Measurements from ENCODE around the gene STON1.

STON1 gene

DNA sequence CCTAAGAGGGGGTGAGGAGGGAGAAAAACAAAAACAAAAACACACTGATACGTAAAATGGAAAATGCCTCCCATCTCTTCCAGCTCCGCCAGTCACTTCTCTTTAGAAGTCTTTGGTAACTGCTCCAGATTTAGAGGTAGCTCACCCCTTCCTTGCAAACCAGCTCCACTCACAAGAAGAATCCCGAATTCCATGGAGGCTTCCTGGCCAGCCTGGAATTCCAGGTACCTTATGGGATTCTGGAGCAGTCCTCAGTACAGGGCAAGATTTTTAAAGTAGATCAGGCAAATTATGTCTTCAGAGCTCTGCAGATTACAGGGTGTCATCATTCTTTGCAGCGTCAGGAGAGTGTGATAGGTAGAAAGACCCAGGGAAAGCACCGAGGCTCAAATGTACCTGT lies 4.8 kb downstream of the STON1 start:
- TF ChIP-seq, protein P1, sequence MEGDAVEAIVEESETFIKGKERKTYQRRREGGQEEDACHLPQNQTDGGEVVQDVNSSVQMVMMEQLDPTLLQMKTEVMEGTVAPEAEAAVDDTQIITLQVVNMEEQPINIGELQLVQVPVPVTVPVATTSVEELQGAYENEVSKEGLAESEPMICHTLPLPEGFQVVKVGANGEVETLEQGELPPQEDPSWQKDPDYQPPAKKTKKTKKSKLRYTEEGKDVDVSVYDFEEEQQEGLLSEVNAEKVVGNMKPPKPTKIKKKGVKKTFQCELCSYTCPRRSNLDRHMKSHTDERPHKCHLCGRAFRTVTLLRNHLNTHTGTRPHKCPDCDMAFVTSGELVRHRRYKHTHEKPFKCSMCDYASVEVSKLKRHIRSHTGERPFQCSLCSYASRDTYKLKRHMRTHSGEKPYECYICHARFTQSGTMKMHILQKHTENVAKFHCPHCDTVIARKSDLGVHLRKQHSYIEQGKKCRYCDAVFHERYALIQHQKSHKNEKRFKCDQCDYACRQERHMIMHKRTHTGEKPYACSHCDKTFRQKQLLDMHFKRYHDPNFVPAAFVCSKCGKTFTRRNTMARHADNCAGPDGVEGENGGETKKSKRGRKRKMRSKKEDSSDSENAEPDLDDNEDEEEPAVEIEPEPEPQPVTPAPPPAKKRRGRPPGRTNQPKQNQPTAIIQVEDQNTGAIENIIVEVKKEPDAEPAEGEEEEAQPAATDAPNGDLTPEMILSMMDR (IDR thresholded peaks at IDR 0.05; ENCODE audit: control insufficient read depth, extremely low read depth, insufficient read depth) = no peak
- DNase-seq (ENCODE audit: low read depth) = no peak
- H3K4me3 ChIP-seq (ENCODE audit: low read depth, low read length) = no peak overlapping the region

DNA sequence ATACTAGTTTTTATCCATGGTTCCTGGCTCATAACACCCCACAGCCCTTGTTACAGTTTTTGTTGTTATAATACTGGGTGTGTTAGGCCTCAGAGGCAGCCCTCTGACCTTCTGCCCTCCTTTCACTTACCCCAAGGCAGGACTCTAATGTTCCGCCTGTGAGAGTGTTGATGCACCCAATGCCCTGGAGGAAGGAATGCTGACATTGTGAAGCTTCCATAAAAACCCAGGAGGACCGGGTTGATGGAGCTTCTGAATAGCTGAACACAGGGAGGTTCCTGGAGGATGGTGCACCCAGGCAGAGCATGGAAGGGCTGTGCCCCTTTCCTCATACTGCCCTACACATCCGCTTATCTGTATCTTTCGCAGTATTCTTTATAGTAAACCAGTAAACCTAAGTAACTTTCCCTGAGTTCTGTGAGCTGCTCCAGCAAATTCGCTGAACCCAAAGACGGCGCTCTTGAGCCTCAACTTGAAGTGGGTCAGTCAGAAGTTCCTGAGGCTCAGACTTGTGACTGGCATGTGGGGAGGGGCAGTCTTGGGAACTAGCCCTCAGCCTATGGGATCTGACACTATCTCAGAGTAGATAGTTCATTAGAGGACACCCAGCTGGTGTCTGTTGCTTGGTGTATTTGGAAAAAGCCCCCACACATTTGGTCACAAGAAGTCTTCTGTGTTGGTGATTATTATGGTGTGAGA lies 10.4 kb downstream of the STON1 start:
- DNase-seq (ENCODE audit: low read depth) = no peak
- TF ChIP-seq, protein P1 (IDR thresholded peaks at IDR 0.05; ENCODE audit: control insufficient read depth, extremely low read depth, insufficient read depth) = no peak
- no peak overlapping the region for H3K4me3 ChIP-seq (ENCODE audit: low read depth, low read length)

DNA sequence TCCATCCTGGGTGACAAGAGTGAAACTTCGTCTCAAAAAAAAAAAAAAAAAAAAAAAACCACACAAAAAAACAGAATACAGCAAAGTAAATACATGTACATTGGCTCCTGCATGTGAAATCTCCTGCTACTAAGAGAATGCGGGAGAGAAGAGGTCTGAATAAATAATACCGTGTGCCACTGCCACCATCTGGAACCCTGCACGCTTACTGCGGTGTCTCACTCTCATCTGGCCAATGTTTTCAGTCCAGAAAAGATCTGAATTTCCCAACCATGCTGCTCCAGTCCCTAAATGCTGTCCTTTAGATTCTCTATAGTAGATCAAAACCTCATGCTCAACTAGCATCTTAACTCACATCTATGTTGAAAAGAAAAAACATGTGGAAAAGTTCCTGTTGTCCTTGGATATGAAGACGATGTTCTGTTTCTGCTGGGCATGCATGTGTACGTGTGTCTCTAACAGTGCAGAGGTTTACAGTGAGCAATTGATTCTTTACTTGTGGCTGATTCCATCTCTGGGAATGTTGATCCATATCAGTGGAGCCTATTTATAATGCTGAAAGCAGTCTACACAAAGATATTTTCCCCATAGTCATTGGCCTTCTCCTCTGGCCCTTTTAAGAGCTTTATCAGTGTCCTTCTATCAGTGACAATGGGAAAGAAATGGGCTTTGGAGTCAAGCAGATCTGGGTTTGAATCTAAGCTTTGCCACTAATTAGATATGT lies 11.9 kb downstream of the STON1 start:
- DNase-seq (ENCODE audit: low read depth) = no peak
- TF ChIP-seq, protein P1 (IDR thresholded peaks at IDR 0.05; ENCODE audit: control insufficient read depth, extremely low read depth, insufficient read depth) = no peak

DNA sequence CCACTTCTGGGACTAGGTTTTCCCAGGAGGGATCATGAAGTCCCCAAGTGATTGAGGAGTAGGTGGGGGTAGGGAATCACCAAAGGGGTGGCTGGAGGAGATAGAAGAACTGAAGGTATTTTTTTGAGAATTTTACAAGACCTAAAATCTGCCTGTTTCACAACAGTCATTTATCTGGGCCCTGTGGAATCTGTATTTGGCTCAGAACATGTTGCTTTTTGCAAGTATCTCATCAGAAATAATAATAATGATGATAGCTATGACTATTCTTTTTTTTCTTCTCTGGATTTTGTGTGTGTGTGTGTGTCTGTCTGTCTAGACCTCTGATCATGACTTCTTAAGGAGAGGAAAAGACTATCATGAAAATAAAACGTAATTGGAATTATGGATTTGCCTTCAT lies 13.9 kb downstream of the STON1 start:
- TF ChIP-seq, protein P1 (IDR thresholded peaks at IDR 0.05; ENCODE audit: control insufficient read depth, extremely low read depth, insufficient read depth) = no peak
- no peak for DNase-seq (ENCODE audit: low read depth)
- H3K4me3 ChIP-seq (ENCODE audit: low read depth, low read length) = no peak overlapping the region

More for the DNA sequence above, 11.9 kb downstream of the STON1 start:
- H3K4me3 ChIP-seq (ENCODE audit: low read depth, low read length) = no peak overlapping the region

DNA sequence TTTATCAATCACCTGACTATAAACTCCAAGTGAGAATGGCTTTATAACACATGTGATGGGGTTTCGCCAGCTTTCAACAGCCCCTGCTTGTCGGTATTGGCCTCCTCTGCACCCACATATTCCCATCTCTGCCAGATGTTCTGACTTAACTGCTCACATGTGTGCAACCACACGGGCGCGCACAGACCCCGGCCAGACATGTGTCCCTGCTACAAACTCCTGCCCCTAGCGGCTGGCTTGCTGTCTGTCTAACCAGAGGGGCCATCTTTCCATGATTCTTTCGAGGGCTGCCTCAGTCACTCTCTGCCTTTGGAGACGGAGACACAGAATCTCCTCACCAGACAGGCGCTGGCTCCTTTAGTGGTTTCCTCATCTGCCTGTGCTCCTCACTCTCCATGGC lies 15.3 kb downstream of the STON1 start:
- no peak for DNase-seq (ENCODE audit: low read depth)
- no peak overlapping the region for H3K4me3 ChIP-seq (ENCODE audit: low read depth, low read length)
- TF ChIP-seq, protein P1 (IDR thresholded peaks at IDR 0.05; ENCODE audit: control insufficient read depth, extremely low read depth, insufficient read depth) = no peak

DNA sequence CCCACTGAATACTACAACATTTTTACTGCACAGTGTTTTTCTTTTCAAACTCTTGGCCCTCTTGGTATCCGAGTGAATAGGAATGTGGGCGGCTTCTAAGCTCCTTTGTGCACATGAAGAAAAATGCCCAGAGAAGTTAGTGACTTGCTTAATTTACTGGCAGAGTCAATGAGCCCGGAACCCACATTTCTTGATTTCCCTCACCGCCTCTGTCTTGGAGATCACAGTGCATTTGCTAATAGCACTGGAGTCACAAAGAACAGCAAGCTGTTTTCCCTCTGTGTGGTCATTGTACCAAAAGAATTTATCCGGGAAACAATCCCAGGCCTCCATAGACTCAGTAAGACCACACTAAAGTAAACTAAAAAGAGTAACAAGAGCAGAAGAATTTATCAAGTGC lies 18.9 kb downstream of the STON1 start:
- no peak for DNase-seq (ENCODE audit: low read depth)
- no peak overlapping the region for H3K4me3 ChIP-seq (ENCODE audit: low read depth, low read length)
- TF ChIP-seq, protein P1 (IDR thresholded peaks at IDR 0.05; ENCODE audit: control insufficient read depth, extremely low read depth, insufficient read depth) = no peak

All from LNCaP clone FGC (cell line).